NCI-H2196 (cell line): ENCODE results near the gene DPM3.

Source experiments
- DNase-seq: peaks from one replicate; lab custom pipeline; 2025; ENCODE audit not compliant: unreplicated experiment; lab: John Stamatoyannopoulos, UW

DPM3 gene

DNA sequence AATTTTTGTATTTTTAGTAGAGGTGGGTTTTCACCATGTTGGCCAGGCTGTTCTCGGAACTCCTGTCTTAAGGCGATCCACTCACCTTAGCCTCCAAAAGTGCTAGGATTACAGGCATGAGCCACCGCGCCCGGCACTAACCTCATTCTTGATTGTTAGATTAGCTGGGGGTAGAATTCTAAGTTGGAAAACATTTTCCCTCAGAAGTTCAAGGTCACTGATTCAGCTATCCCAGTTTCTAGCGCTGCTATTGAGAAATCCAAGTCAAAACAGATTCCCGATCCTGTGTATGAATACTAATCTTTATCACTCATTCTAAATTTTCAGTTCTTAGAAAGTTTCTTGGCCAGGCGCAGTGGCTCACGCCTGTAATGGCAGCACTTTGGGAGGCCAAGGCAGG is 37.0 kb downstream of the DPM3 start:
- DNase-seq: no peak

DNA sequence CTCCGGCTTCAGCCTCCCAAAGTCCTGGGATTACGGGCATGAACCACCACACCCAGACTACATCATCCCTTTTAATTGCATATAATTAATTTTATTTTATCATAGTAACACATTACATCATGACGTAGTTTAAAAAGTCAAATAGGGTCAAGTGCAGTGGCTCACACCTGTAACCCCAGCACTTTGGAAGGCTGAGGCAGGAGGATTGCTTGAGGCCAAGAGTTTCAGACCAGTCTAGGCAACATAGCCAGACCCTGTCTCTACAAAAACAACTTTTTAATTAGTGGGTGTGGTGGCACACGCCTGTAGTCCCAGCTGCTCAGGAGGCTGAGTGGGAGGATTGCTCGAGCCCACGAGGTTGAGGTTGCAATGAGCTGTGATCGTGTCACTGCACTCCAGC is 41.0 kb downstream of the DPM3 start:
- no peak for DNase-seq

DNA sequence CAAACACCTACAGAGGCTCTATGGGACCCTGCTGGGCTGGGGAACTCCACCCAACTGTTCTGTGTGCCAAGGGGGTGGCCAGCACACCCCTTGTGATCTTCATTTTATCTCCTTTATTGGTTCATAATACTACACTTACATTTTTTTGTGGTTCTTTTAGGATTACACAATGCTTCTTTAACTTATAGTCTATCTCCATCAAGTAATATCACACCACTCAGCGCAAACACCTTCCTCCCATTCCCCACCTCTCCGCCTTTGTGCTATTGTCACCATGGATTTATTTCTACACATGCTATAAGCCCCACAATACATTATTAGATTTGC is 45.7 kb downstream of the DPM3 start:
- no peak for DNase-seq

DNA sequence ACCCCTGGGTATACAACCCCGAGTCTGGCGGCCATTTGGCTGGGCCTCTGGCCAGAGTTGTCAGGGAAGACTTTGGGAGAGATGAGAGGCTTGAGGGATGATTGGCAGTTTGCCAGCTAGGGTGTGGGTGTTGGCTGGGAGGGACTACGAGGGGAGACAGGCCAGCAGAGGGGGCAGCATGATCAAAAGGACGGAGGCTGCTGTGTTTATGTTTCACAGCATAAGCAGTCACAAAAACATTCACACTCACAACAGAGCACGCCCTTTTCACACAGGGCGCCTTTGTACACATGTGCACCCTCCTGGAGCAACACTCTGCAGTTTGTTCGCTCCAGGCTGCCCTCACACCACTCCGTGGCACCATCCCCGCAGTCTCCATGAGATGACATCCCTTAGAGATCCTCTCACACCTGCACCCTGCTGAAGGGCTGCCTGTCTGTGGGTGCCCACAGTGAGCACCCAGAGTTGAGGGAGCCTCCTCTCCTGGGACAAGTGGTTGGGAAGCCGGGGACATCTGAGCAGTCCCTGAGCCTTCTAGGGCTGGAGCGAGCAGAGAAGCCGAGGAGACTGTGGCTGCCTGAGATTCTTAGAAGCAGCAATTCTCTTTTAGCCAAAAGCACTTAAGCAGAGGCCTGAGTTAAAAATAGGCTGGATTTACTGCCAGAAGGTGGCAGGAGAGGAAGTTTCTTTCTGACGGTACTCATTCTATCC is 46.3 kb downstream of the DPM3 start:
- DNase-seq: peak; percentile 73

DNA sequence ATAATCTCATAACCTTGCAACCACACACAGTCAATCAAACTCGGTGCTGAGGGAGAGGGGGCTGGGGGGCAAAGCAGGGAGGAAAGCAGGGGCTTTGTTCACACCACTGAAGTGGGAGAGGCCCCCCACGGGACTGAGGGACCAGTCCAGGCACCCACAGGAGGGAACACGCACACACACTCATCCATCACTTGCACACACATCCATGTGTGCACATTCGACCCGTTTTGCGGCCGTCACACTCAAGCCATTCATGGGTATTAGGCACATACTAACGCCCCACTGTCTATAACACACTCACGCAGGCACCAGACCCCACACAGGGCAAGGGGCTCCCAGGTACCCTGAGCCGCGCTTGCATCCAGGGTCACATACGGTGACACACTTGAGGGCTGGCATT is 47.7 kb downstream of the DPM3 start:
- DNase-seq: no peak

DNA sequence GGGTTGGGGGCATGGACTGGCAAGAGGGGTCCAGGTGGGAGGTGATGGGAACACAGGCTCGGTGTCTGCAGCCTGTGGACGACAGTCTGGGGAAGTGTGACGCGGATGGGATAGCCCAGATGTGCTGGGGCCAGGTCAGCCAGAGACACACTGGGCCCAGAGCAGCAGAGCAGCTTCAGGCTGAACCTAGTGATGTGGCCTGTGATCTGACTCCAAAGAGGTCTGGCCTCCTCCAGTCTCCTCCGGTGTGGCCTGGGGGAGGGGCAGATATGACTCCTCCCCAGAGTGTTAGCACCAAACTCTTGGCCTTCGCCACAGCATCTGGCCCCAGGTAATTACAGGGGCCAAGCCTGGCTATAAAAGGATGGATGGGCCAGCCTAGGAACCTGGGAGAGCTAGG is 48.2 kb downstream of the DPM3 start:
- no peak for DNase-seq

DNA sequence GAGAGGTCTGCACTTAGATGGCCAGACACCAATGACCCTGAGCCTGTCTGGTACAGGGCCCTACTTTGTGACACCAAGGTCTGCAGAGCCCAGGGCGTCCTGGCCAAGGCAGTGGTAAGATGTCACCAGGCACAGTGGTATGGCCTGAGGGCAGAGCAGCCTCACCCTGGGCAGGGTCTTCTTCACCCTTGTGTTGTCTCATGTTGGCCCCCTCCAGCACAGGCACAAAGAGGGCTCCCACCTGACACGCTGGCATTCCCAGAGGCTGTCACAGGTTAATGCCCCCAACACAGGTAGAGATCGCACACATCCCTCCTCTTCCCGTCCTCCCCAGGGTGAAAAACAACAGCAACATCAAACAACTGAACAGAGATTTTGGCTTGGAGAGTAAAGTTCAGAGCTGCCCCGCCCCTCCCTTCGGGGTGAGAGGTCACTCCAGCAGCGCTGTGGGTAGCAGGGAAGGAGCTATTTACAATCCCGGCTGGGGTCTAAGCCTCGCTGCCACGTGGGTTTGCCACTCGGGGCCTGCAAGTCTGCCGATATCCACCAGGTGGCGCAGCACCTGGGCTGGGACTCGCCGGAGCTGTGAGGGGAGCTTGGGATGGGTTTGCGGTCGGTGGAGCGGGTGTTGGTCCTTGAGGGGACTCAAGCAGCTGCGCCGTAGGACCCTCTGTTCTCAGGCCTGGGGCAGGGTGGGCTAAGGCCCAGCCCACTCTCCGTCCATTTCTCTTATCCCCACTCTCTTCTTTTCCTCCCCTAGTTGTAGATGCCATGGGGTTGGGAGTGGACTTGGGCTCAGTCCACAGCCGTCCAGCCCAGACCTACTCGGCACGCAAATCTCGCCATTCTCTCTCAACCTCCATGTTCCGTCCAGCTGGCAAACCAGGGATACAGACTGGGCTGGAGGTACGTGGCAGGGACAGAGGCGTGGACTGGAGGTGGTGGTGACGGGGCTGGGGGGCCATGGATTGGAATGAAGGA is 49.0 kb downstream of the DPM3 start:
- peak; percentile 84 for DNase-seq
